Body of pancreas (tissue), 4 donors: ENCODE measurements around the gene PGAM2.

ENCODE experiments used
- POLR2A ChIP-seq, 3 donors: fragments of 450-650 bp; IDR thresholded peaks; one replicate each; pipeline ENCODE4 v1.6.1; 2016; ENCODE audit warnings: antibody characterized with exemption in 3 of 3, mild to moderate bottlenecking in 2 of 3
- TF ChIP-seq, protein P1 (sequence below), 7 experiments: fragments of 450-650 bp in 4 of 7; fragments of 200-600 bp in 3 of 7; sonication (generic) in 3 of 7; IDR thresholded peaks; one replicate each; pipeline ENCODE4 v1.5.1; 2016 to 2019; ENCODE audit warnings: antibody characterized with exemption in 7 of 7

DNA sequence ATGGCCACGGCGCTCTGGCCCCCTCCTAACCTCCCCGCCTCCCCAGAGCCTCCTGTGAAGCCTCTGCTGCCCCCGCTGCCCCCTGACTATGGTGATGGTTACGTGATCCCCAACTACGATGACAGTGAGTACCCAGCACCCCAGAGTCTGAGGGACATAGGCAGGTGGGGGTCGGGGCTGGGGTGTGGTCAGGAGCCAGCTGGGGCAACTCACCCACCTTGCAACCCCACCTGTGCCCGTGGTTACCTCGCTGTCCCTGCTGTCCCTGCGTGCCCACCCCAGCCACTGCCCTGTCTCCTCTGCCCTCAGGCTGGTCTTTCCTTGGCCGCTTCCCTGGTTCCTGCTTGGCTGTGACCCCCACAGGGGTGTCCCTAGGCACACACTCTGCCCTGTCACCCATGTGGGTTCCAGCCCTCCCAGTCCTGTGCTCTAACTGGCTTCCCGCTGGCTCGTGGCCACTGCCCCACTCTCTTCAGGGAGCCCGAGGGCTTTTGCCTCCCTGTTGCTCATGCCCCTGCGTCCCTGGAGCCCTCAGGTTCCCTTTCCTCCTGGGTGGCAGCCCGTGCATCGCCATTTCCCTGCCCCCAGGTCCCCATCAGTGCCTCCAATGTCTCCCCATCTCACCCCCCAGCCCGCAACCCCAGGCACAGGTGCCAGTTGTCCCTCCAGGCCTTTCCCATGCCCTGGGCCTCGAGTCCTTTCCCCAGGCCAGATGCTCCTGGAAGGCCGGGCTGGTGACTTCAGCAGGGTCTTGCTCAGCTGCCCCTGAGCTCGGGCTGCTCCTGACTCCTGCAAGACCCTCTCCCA, 42.8 kb upstream of the PGAM2 start:
- no peak for TF ChIP-seq POLR2A (IDR thresholded peaks at IDR 0.05)
- TF ChIP-seq, protein P1, sequence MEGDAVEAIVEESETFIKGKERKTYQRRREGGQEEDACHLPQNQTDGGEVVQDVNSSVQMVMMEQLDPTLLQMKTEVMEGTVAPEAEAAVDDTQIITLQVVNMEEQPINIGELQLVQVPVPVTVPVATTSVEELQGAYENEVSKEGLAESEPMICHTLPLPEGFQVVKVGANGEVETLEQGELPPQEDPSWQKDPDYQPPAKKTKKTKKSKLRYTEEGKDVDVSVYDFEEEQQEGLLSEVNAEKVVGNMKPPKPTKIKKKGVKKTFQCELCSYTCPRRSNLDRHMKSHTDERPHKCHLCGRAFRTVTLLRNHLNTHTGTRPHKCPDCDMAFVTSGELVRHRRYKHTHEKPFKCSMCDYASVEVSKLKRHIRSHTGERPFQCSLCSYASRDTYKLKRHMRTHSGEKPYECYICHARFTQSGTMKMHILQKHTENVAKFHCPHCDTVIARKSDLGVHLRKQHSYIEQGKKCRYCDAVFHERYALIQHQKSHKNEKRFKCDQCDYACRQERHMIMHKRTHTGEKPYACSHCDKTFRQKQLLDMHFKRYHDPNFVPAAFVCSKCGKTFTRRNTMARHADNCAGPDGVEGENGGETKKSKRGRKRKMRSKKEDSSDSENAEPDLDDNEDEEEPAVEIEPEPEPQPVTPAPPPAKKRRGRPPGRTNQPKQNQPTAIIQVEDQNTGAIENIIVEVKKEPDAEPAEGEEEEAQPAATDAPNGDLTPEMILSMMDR (IDR thresholded peaks at IDR 0.05) = no peak
